Measurements from ENCODE around the gene ADD2.

GRCh38 chr2:70790136-70790828 is 22.3 kb upstream of the ADD2 start, which contains the start of gene FIGLA:
- no peak for TF ChIP-seq CTCF (IDR thresholded peaks at IDR 0.05; ENCODE audit: low read depth, low read length, missing input control)
- TF ChIP-seq REST (IDR thresholded peaks at IDR 0.05), result no peak
- no peak for TF ChIP-seq TAF1 (conservative IDR thresholded peaks at IDR 0.05)
- TF ChIP-seq ATF3 (IDR thresholded peaks at IDR 0.05), result no peak
- no peak for TF ChIP-seq SP1 (IDR thresholded peaks at IDR 0.05)
- TF ChIP-seq MAX (IDR thresholded peaks at IDR 0.05), result no peak
- TF ChIP-seq HNF4A (conservative IDR thresholded peaks at IDR 0.05), result no peak
- no peak for TF ChIP-seq GABPA (IDR thresholded peaks at IDR 0.05 in 1 of 2, conservative IDR thresholded peaks at IDR 0.05 in 1 of 2)
- TF ChIP-seq RAD21 (IDR thresholded peaks at IDR 0.05), result no peak
- no peak for TF ChIP-seq YY1 (IDR thresholded peaks at IDR 0.05)
- no peak for TF ChIP-seq EGR1 (IDR thresholded peaks at IDR 0.05; ENCODE audit: low read depth in 2 of 2)
- no peak for TF ChIP-seq FOXA1 (IDR thresholded peaks at IDR 0.05)
- TF ChIP-seq RXRA (IDR thresholded peaks at IDR 0.05), result no peak
- no peak for TF ChIP-seq JUND (IDR thresholded peaks at IDR 0.05)

Data from liver (tissue), 3 donors.